ENCODE data around the gene CDH13.

The CDH13 gene

GRCh38 chr16:83794860-83795554 lies 1168.2 kb downstream of the CDH13 start:
- DNase-seq (ENCODE audit: low read depth, low spot score) = no peak

- DNase-seq (ENCODE audit: low read depth, low spot score) = no peak
These were observed 1170.2 kb downstream of the CDH13 start for GRCh38 chr16:83797013-83797412.

GRCh38 chr16:83799336-83799735 lies 1172.6 kb downstream of the CDH13 start:
- no peak for DNase-seq (ENCODE audit: low read depth, low spot score)

GRCh38 chr16:83802135-83802534 lies 1175.4 kb downstream of the CDH13 start:
- no peak for DNase-seq (ENCODE audit: low read depth, low spot score)

GRCh38 chr16:83802554-83803205 lies 1175.9 kb downstream of the CDH13 start:
- no peak for DNase-seq (ENCODE audit: low read depth, low spot score)

GRCh38 chr16:83803811-83804210 lies 1177.0 kb downstream of the CDH13 start:
- DNase-seq (ENCODE audit: low read depth, low spot score) = no peak

- no peak for DNase-seq (ENCODE audit: low read depth, low spot score)
These were observed 1177.6 kb downstream of the CDH13 start for GRCh38 chr16:83804366-83804765.

GRCh38 chr16:83806036-83806435 lies 1179.3 kb downstream of the CDH13 start:
- DNase-seq (ENCODE audit: low read depth, low spot score) = no peak

GRCh38 chr16:83806731-83807130 lies 1180.0 kb downstream of the CDH13 start:
- no peak for DNase-seq (ENCODE audit: low read depth, low spot score)

GRCh38 chr16:83807327-83807709 lies 1180.5 kb downstream of the CDH13 start:
- no peak for DNase-seq (ENCODE audit: low read depth, low spot score)

- DNase-seq (ENCODE audit: low read depth, low spot score) = peak; percentile 55
These were observed 1181.2 kb downstream of the CDH13 start, which contains the start of gene HSBP1 for GRCh38 chr16:83807710-83808572. HSBP1 (plus strand) TSS chr16:83807978; CDS start chr16:83808077, 99 bp downstream.

GRCh38 chr16:83808573-83809014 lies 1181.8 kb downstream of the CDH13 start:
- no peak for DNase-seq (ENCODE audit: low read depth, low spot score)

- DNase-seq (ENCODE audit: low read depth, low spot score) = no peak
These were observed 1182.3 kb downstream of the CDH13 start for GRCh38 chr16:83809092-83809491.

- DNase-seq (ENCODE audit: low read depth, low spot score) = no peak
These were observed 1184.1 kb downstream of the CDH13 start for GRCh38 chr16:83810901-83811300.

GRCh38 chr16:83813823-83814658 lies 1187.3 kb downstream of the CDH13 start:
- peak; percentile 88 for DNase-seq (ENCODE audit: low read depth, low spot score)

GRCh38 chr16:83814659-83814985 lies 1187.9 kb downstream of the CDH13 start:
- no peak for DNase-seq (ENCODE audit: low read depth, low spot score)

GRCh38 chr16:83817022-83817421 lies 1190.3 kb downstream of the CDH13 start:
- DNase-seq (ENCODE audit: low read depth, low spot score) = no peak

- DNase-seq (ENCODE audit: low read depth, low spot score) = no peak
These were observed 1191.5 kb downstream of the CDH13 start for GRCh38 chr16:83818276-83818675.

- no peak for DNase-seq (ENCODE audit: low read depth, low spot score)
These were observed 1192.6 kb downstream of the CDH13 start for GRCh38 chr16:83819361-83819760.

- no peak for DNase-seq (ENCODE audit: low read depth, low spot score)
These were observed 1199.6 kb downstream of the CDH13 start for GRCh38 chr16:83826146-83826913.

Data from brain pericyte (primary cell).